HepG2 (cell line): ENCODE data around the gene ATP9B. TPM values are rescaled to one million over a fixed set of nuclear protein-coding genes. Genes with fewer than 3 reads are reported as not detected.

Experiments used
- ATAC-seq: fragments of 200-7000 bp; cut with Tn5 transposase; 3 replicates; pipeline ENCODE4 v1.9.1; 2020; ENCODE audit warnings: mild to moderate bottlenecking, moderate library complexity
- BruUV-seq: library from RNA; stranded (reverse); fragments of 400-500 nt; replicated peaks from 2 replicates; lab custom pipeline; 2021; lab: Mats Ljungman, UMichigan
- CTCF ChIA-PET: fragments of 300-600 bp; formaldehyde crosslinking; extraction: SDS; loops from one replicate; lab custom pipeline; 2021; ENCODE audit warnings: low total read pairs, inconsistent platforms, low intra/inter-chr PET ratio; lab: Yijun Ruan, JAX
- POLR2A ChIA-PET: fragments of 350-600 bp; sonication (Branson Sonifier 250); formaldehyde crosslinking; loops from one replicate; lab custom pipeline; 2020; ENCODE audit warnings: antibody characterized with exemption, inconsistent platforms; lab: Yijun Ruan, JAX
- DNase-seq: peaks from one replicate; pipeline ENCODE4 v3.0.0-alpha.2; 2015; ENCODE audit warnings: low spot score
- FAIRE-seq: peaks from 3 replicates; lab custom pipeline; 2011; peaks lifted over from hg19 to GRCh38; lab: Jason Lieb, UNC
- H2AFZ ChIP-seq: one replicate; pipeline ENCODE4 v1.6.1; 2011; ENCODE audit warnings: low read length, inconsistent platforms
- H3K27ac ChIP-seq: fragments of 300-600 bp; 3 replicates; pipeline ENCODE4 v1.8.0; 2011; ENCODE audit warnings: mixed run types, mild to moderate bottlenecking, mixed read lengths, low read length, inconsistent platforms; ENCODE audit not compliant: insufficient read depth; ENCODE audit errors: extremely low read length
- H3K27me3 ChIP-seq, 2 experiments: fragments of 200-600 bp in 1 of 2; 2 replicates in 1 of 2; 3 replicates in 1 of 2; pipeline versions ENCODE4 v1.6.0 to v1.8.0; 2011; ENCODE audit warnings: low read length in 2 of 2, mild to moderate bottlenecking in 2 of 2, moderate library complexity in 2 of 2, inconsistent platforms in 1 of 2; ENCODE audit not compliant: insufficient read depth in 2 of 2, control insufficient read depth in 1 of 2
- H3K36me3 ChIP-seq, 2 experiments: fragments of 200-600 bp in 1 of 2; replicated peaks in 1 of 2; 2 replicates in 1 of 2; 3 replicates in 1 of 2; pipeline versions ENCODE4 v1.5.1 to v1.8.0; 2011; ENCODE audit warnings: low read length in 2 of 2, inconsistent platforms in 1 of 2; ENCODE audit not compliant: insufficient read depth in 2 of 2, control insufficient read depth in 1 of 2
- H3K4me1 ChIP-seq: 2 replicates; pipeline ENCODE4 v1.5.1; 2012; ENCODE audit warnings: low read length, inconsistent platforms; ENCODE audit not compliant: insufficient read depth
- H3K4me2 ChIP-seq: 2 replicates; pipeline ENCODE4 v1.6.0; 2011; ENCODE audit warnings: low read depth, low read length, inconsistent platforms
- H3K4me3 ChIP-seq, 3 experiments: fragments of 200-600 bp in 1 of 3; sonication (generic), shearing (Covaris generic) in 1 of 3; replicated peaks in 1 of 3; 2 replicates each; pipeline ENCODE4 v1.5.1; 2011 to 2016; ENCODE audit warnings: low read length in 3 of 3, inconsistent platforms in 2 of 3, low read depth in 2 of 3, mild to moderate bottlenecking in 2 of 3, control low read depth in 1 of 3, mixed read lengths in 1 of 3; ENCODE audit not compliant: insufficient read depth in 1 of 3
- H3K79me2 ChIP-seq: one replicate; pipeline ENCODE4 v1.6.1; 2011; ENCODE audit warnings: low read length, inconsistent platforms; ENCODE audit not compliant: insufficient read depth
- H3K9ac ChIP-seq: 2 replicates; pipeline ENCODE4 v1.6.0; 2011; ENCODE audit warnings: mild to moderate bottlenecking, low read depth, low read length, inconsistent platforms; ENCODE audit not compliant: insufficient read depth
- H3K9me3 ChIP-seq: 2 replicates; pipeline ENCODE4 v1.5.1; 2012; ENCODE audit warnings: mild to moderate bottlenecking, low read length
- H4K20me1 ChIP-seq: 2 replicates; pipeline ENCODE4 v1.6.0; 2011; ENCODE audit warnings: inconsistent platforms, mild to moderate bottlenecking, low read length, moderate library complexity; ENCODE audit not compliant: insufficient read depth
- ADNP ChIP-seq: sonication (generic); formaldehyde crosslinking; IDR thresholded peaks from 2 replicates; pipeline ENCODE4 v1.4.0; 2020; ENCODE audit warnings: missing genetic modification reagents
- ARNT ChIP-seq: fragments of 450-650 bp; IDR thresholded peaks from 2 replicates; pipeline ENCODE4 v1.6.1; 2017
- CEBPG ChIP-seq: IDR thresholded peaks from 2 replicates; pipeline ENCODE4 v1.6.1; 2016
- FOXJ3 ChIP-seq: sonication (generic); formaldehyde crosslinking; IDR thresholded peaks from 2 replicates; pipeline ENCODE4 v1.4.0; 2020; ENCODE audit warnings: missing genetic modification reagents, mild to moderate bottlenecking, borderline replicate concordance
- GFI1 ChIP-seq: sonication (generic); formaldehyde crosslinking; IDR thresholded peaks from 2 replicates; pipeline ENCODE4 v1.5.0; 2020; ENCODE audit warnings: missing genetic modification reagents, mild to moderate bottlenecking, borderline replicate concordance
- HCFC1 ChIP-seq: fragments of 150-350 bp; IDR thresholded peaks from 2 replicates; pipeline ENCODE4 v1.6.1; 2014; ENCODE audit warnings: low read depth, low read length
- ONECUT2 ChIP-seq: sonication (generic); formaldehyde crosslinking; IDR thresholded peaks from 2 replicates; pipeline ENCODE4 v1.4.0; 2020; ENCODE audit warnings: missing genetic modification reagents
- TOPORS ChIP-seq: sonication (generic); formaldehyde crosslinking; IDR thresholded peaks from 2 replicates; pipeline ENCODE4 v1.8.0; 2023; ENCODE audit warnings: mild to moderate bottlenecking, missing genetic modification reagents
- YEATS2 ChIP-seq: sonication (generic); formaldehyde crosslinking; IDR thresholded peaks from 2 replicates; pipeline ENCODE4 v1.4.0; 2020; ENCODE audit warnings: missing genetic modification reagents, borderline replicate concordance
- ZNF12 ChIP-seq: sonication (generic); formaldehyde crosslinking; IDR thresholded peaks from 2 replicates; pipeline ENCODE4 v1.5.0; 2020; ENCODE audit warnings: missing genetic modification reagents
- ZNF382 ChIP-seq: sonication (generic); formaldehyde crosslinking; IDR thresholded peaks from 2 replicates; pipeline ENCODE4 v1.5.0; 2020; ENCODE audit warnings: missing genetic modification reagents, mild to moderate bottlenecking, borderline replicate concordance
- ZNF674 ChIP-seq: sonication (generic); formaldehyde crosslinking; IDR thresholded peaks from 2 replicates; pipeline ENCODE4 v1.5.0; 2020; ENCODE audit warnings: low read depth, mild to moderate bottlenecking, missing genetic modification reagents
- ZNF713 ChIP-seq: sonication (generic); formaldehyde crosslinking; IDR thresholded peaks from 2 replicates; pipeline ENCODE4 v1.4.0; 2020; ENCODE audit warnings: mild to moderate bottlenecking, missing genetic modification reagents
- WGBS: methylation state at CpG from one replicate; pipeline ENCODE4 v1.1.6; 2017; ENCODE audit warnings: low lambda C conversion rate; 5-methylcytosine and 5-hydroxymethylcytosine counted together
- in situ Hi-C: cut with HindIII; loops from 2 replicates; pipeline ENCODE4 v1.10.0; 2017; ENCODE audit warnings: low pct_unique_long_range_greater_than_20kb; ENCODE audit not compliant: extremely low pct_ligation_motif_present
- intact Hi-C: fragments of 100-400 bp; cut with micrococcal nuclease; formaldehyde crosslinking; loops from one replicate; pipeline ENCODE4 v1.10.0; 2022; ENCODE audit not compliant: unreplicated experiment
- polyA plus RNA-seq, 8 experiments: library from polyadenylated mRNA; depleted of rRNA in 3 of 8; stranded (reverse) in 7 of 8; unstranded in 1 of 8; fragments of >200 nt; fragmentation: Illumina TruSeq in 4 of 8; extraction: Trizol in 4 of 8; gene quantifications; 2 replicates each; pipeline versions ENCODE4 v1.2.1 to v1.2.3, GENCODE V29; 2011 to 2016; ENCODE audit warnings: low read depth in 4 of 8, missing spikeins in 1 of 8, mixed read lengths in 1 of 8; ENCODE audit not compliant: insufficient read depth in 1 of 8
- total RNA-seq, 5 experiments: library from RNA; depleted of rRNA; stranded (reverse); fragments of >200 nt; fragmentation: Illumina TruSeq; extraction: Trizol; gene quantifications; 2 replicates each; pipeline ENCODE4 v1.2.3, GENCODE V29; 2016; ENCODE audit warnings: low read depth in 1 of 5
- TF ChIP-seq, protein P1 (sequence below): sonication (generic); formaldehyde crosslinking; IDR thresholded peaks from 2 replicates; pipeline ENCODE4 v1.4.0; 2020; ENCODE audit warnings: missing genetic modification reagents, borderline replicate concordance
- TF ChIP-seq, protein P2 (sequence below): IDR thresholded peaks from 2 replicates; pipeline ENCODE4 v1.6.1; 2016; ENCODE audit warnings: low read depth
- TF ChIP-seq, protein P3 (sequence below): sonication (generic); formaldehyde crosslinking; IDR thresholded peaks from 2 replicates; pipeline ENCODE4 v1.5.0; 2020; ENCODE audit warnings: mild to moderate bottlenecking, missing genetic modification reagents, moderate library complexity

Gene ATP9B
- total and polyA plus RNA-seq, 2 of the 13 experiments (the other 11 are each of a cell fraction or from before 2014, with no cell fraction given), result 10.8 to 11.3 TPM

DNA sequence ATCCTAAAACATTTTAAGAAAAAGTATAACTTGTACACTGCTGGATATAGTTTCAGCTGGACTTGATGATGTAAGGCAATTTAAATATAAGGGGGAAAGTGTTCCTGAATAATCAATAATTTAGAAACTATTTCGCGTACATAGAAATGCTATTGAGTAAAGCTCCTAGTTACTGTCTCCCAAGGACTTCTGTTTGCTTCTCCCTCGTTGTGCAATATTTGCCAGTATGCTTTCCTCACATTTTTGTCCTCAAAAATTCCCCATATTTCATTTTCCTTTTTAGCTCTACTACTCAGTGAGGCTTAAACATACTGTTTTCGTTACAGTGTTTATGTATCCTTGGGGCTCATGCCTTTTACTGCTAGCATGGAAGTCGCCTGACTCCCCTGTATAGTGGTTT is 36.9 kb downstream of the ATP9B start (continued):
- TF ChIP-seq, protein P1, sequence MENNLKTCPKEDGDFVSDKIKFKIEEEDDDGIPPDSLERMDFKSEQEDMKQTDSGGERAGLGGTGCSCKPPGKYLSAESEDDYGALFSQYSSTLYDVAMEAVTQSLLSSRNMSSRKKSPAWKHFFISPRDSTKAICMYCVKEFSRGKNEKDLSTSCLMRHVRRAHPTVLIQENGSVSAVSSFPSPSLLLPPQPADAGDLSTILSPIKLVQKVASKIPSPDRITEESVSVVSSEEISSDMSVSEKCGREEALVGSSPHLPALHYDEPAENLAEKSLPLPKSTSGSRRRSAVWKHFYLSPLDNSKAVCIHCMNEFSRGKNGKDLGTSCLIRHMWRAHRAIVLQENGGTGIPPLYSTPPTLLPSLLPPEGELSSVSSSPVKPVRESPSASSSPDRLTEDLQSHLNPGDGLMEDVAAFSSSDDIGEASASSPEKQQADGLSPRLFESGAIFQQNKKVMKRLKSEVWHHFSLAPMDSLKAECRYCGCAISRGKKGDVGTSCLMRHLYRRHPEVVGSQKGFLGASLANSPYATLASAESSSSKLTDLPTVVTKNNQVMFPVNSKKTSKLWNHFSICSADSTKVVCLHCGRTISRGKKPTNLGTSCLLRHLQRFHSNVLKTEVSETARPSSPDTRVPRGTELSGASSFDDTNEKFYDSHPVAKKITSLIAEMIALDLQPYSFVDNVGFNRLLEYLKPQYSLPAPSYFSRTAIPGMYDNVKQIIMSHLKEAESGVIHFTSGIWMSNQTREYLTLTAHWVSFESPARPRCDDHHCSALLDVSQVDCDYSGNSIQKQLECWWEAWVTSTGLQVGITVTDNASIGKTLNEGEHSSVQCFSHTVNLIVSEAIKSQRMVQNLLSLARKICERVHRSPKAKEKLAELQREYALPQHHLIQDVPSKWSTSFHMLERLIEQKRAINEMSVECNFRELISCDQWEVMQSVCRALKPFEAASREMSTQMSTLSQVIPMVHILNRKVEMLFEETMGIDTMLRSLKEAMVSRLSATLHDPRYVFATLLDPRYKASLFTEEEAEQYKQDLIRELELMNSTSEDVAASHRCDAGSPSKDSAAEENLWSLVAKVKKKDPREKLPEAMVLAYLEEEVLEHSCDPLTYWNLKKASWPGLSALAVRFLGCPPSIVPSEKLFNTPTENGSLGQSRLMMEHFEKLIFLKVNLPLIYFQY (CRISPR knock-in tag), result no peak
- TF ChIP-seq CEBPG (CRISPR knock-in tag), result peak; percentile 79
- TF ChIP-seq ZNF713 (CRISPR knock-in tag), result no peak
- no peak for TF ChIP-seq ZNF674
- TF ChIP-seq FOXJ3, result peak; percentile 31; the same call in 1 of the 2 replicates
- no peak for TF ChIP-seq ARNT
- TF ChIP-seq GFI1 (CRISPR knock-in tag), result no peak
- peak; percentile 63 for TF ChIP-seq ZNF12 (CRISPR knock-in tag)
- peak; percentile 64 for TF ChIP-seq ONECUT2

DNA sequence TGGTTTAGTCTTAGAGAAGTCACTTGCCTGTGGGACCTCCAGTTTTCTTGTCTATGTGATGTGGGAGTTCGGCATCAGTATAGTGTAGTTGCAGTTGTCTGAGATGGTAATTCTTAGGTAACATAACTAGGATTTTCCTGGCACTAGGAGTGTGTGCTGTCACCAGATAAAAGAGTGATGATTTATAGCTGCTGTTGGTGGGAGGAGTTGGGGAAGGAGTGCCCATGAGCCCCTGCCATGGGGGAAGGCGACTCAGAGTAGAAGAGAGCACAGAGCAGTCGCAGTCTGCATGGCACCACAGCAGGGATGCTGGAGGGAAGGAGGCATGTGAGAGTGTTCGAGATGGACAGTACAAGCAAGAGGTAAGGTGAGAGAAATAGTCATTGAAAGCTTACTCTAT is 38.7 kb downstream of the ATP9B start:
- CTCF ChIA-PET, result no interaction called here
- FAIRE-seq (no peak), DNase-seq (no peak), ATAC-seq (no peak)
- no peaks in the 10 kb centered on the region for H3K36me3 ChIP-seq
- no peak overlapping the region for H3K4me3 ChIP-seq
- H3K79me2 ChIP-seq, result peaks cover 10% of the 10 kb centered on the region
- no TSS peak for BruUV-seq
- H3K9ac ChIP-seq, result no peak overlapping the region
- H2AFZ ChIP-seq, result no peak overlapping the region
- H3K27me3 ChIP-seq, result no peaks in the 10 kb centered on the region
- POLR2A ChIA-PET, result no interaction called here
- H4K20me1 ChIP-seq, result no peaks in the 10 kb centered on the region
- H3K9me3 ChIP-seq, result no peaks in the 10 kb centered on the region
- H3K4me1 ChIP-seq, result peaks cover 24% of the 10 kb centered on the region
- no peak for TF ChIP-seq ZNF382
- TF ChIP-seq ADNP (CRISPR knock-in tag), result no peak
- TF ChIP-seq TOPORS (CRISPR knock-in tag), result no peak
- TF ChIP-seq HCFC1, result no peak
- TF ChIP-seq, protein P2, sequence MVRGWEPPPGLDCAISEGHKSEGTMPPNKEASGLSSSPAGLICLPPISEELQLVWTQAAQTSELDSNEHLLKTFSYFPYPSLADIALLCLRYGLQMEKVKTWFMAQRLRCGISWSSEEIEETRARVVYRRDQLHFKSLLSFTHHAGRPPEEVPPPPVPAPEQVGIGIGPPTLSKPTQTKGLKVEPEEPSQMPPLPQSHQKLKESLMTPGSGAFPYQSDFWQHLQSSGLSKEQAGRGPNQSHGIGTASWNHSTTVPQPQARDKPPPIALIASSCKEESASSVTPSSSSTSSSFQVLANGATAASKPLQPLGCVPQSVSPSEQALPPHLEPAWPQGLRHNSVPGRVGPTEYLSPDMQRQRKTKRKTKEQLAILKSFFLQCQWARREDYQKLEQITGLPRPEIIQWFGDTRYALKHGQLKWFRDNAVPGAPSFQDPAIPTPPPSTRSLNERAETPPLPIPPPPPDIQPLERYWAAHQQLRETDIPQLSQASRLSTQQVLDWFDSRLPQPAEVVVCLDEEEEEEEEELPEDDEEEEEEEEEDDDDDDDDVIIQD (CRISPR knock-in tag), result no peak
- TF ChIP-seq, protein P3, sequence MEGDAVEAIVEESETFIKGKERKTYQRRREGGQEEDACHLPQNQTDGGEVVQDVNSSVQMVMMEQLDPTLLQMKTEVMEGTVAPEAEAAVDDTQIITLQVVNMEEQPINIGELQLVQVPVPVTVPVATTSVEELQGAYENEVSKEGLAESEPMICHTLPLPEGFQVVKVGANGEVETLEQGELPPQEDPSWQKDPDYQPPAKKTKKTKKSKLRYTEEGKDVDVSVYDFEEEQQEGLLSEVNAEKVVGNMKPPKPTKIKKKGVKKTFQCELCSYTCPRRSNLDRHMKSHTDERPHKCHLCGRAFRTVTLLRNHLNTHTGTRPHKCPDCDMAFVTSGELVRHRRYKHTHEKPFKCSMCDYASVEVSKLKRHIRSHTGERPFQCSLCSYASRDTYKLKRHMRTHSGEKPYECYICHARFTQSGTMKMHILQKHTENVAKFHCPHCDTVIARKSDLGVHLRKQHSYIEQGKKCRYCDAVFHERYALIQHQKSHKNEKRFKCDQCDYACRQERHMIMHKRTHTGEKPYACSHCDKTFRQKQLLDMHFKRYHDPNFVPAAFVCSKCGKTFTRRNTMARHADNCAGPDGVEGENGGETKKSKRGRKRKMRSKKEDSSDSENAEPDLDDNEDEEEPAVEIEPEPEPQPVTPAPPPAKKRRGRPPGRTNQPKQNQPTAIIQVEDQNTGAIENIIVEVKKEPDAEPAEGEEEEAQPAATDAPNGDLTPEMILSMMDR (CRISPR knock-in tag), result no peak
- TF ChIP-seq YEATS2 (CRISPR knock-in tag), result no peak
- in situ Hi-C loops, result no loop called here
- H3K4me2 ChIP-seq, result no peak overlapping the region
- WGBS, result 91% methylated on average over 4 of the region's 4 CpGs
- H3K27ac ChIP-seq, result no peak overlapping the region
- intact Hi-C loops, result no loop called here
